ENCODE data around the gene STK39.

Gene STK39

GRCh38 chr2:168234407-168235085 lies 12.8 kb downstream of the STK39 start:
- TF ChIP-seq, protein P1, sequence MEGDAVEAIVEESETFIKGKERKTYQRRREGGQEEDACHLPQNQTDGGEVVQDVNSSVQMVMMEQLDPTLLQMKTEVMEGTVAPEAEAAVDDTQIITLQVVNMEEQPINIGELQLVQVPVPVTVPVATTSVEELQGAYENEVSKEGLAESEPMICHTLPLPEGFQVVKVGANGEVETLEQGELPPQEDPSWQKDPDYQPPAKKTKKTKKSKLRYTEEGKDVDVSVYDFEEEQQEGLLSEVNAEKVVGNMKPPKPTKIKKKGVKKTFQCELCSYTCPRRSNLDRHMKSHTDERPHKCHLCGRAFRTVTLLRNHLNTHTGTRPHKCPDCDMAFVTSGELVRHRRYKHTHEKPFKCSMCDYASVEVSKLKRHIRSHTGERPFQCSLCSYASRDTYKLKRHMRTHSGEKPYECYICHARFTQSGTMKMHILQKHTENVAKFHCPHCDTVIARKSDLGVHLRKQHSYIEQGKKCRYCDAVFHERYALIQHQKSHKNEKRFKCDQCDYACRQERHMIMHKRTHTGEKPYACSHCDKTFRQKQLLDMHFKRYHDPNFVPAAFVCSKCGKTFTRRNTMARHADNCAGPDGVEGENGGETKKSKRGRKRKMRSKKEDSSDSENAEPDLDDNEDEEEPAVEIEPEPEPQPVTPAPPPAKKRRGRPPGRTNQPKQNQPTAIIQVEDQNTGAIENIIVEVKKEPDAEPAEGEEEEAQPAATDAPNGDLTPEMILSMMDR (IDR thresholded peaks at IDR 0.05; ENCODE audit: insufficient read depth, low read depth, low read length, missing control alignments), result no peak
- no peak for DNase-seq (ENCODE audit: low read depth)
- H3K4me3 ChIP-seq (ENCODE audit: low read length), result no peak overlapping the region

GRCh38 chr2:168233726-168234406 lies 13.5 kb downstream of the STK39 start:
- TF ChIP-seq, protein P1 (IDR thresholded peaks at IDR 0.05; ENCODE audit: insufficient read depth, low read depth, low read length, missing control alignments), result no peak
- DNase-seq (ENCODE audit: low read depth), result no peak
- no peak overlapping the region for H3K4me3 ChIP-seq (ENCODE audit: low read length)

GRCh38 chr2:168233166-168233565 lies 14.2 kb downstream of the STK39 start:
- TF ChIP-seq, protein P1 (IDR thresholded peaks at IDR 0.05; ENCODE audit: insufficient read depth, low read depth, low read length, missing control alignments), result no peak
- no peak for DNase-seq (ENCODE audit: low read depth)
- H3K4me3 ChIP-seq (ENCODE audit: low read length), result no peak overlapping the region

DNA sequence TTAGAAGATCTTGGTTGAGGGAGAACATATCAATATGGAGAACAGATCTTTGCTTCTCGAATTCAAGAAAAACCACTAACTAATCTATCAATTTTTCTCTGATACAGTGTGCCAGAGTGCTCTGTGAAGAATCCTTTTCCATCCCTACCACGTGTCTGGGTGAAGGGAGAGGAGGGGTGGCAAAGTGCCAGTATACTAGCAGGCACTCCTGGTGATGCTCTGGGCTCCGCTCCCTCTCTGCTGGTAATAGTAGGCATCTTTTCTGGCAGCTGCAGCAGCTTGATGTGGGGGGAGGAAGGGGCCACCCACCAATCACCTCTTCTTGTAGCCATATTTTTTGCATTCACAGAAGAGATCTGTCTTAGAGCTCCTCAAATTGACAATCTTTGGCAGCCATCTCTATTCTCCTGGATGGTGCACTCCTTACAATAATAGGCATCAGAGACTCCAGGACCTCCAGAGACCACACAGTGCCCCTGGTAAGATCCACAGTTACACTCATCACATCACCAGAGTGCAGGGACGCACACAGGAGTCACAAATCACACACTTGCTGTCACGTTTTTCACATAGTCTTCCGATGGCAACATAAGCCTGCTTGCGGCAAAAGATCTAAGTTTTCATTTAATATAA lies 15.7 kb downstream of the STK39 start:
- H3K4me3 ChIP-seq (ENCODE audit: low read length), result no peak overlapping the region
- TF ChIP-seq, protein P1 (IDR thresholded peaks at IDR 0.05; ENCODE audit: insufficient read depth, low read depth, low read length, missing control alignments), result no peak
- DNase-seq (ENCODE audit: low read depth), result no peak

- DNase-seq (ENCODE audit: low read depth), result no peak
- no peak overlapping the region for H3K4me3 ChIP-seq (ENCODE audit: low read length)
- TF ChIP-seq, protein P1 (IDR thresholded peaks at IDR 0.05; ENCODE audit: insufficient read depth, low read depth, low read length, missing control alignments), result no peak
Observed at GRCh38 chr2:168230389-168230788, 17.0 kb downstream of the STK39 start.

DNA sequence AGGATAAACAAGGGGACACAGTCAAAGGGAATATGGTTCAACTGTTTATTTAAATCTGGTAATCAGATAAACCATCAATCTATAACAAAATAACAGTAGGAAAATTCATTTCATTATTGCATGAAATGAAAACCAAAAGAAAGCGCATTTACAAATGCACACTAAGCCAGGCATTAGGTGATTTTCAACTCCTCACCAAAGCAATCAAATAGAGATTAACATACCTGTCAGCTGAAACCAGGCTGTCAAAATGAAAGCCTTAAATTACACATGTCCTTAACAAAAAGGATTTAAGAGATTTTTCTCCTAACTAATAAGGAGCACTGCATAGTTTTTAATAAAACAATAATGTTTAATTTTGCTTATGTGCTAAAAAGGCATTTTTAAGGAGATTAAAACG lies 23.0 kb downstream of the STK39 start:
- no peak for DNase-seq (ENCODE audit: low read depth)
- TF ChIP-seq, protein P1 (IDR thresholded peaks at IDR 0.05; ENCODE audit: insufficient read depth, low read depth, low read length, missing control alignments), result no peak
- no peak overlapping the region for H3K4me3 ChIP-seq (ENCODE audit: low read length)

Data from epithelial cell of esophagus (primary cell).